HepG2 (cell line): ENCODE measurements around the gene ASCC2. TPM values are rescaled to one million over a fixed set of nuclear protein-coding genes. Genes with fewer than 3 reads are reported as not detected.

Experiments
- BRF2 ChIP-seq: sonication (generic); formaldehyde crosslinking; IDR thresholded peaks from 2 replicates; pipeline ENCODE4 v1.8.1; 2022; ENCODE audit warnings: mild to moderate bottlenecking, missing genetic modification reagents
- ELF4 ChIP-seq: sonication (generic); formaldehyde crosslinking; IDR thresholded peaks from 2 replicates; pipeline ENCODE4 v1.5.0; 2020; ENCODE audit warnings: missing genetic modification reagents, mild to moderate bottlenecking, moderate library complexity, borderline replicate concordance
- GATA4 ChIP-seq: sonication (generic); IDR thresholded peaks from 2 replicates; pipeline ENCODE4 v1.6.1; 2016; ENCODE audit warnings: antibody characterized with exemption, low read depth, borderline replicate concordance
- GMEB1 ChIP-seq: sonication (generic); formaldehyde crosslinking; IDR thresholded peaks from 2 replicates; pipeline ENCODE4 v1.5.1; 2020; ENCODE audit warnings: missing genetic modification reagents, mild to moderate bottlenecking, borderline replicate concordance
- HDAC2 ChIP-seq: sonication (generic); formaldehyde crosslinking; IDR thresholded peaks from 2 replicates; pipeline ENCODE4 v1.4.0; 2020; ENCODE audit warnings: missing genetic modification reagents
- HNF1B ChIP-seq: sonication (generic); formaldehyde crosslinking; IDR thresholded peaks from 2 replicates; pipeline ENCODE4 v1.5.1; 2020; ENCODE audit warnings: mild to moderate bottlenecking, moderate library complexity, missing genetic modification reagents
- NFKB2 ChIP-seq: sonication (generic); formaldehyde crosslinking; IDR thresholded peaks from 2 replicates; pipeline ENCODE4 v1.4.0; 2020; ENCODE audit warnings: missing genetic modification reagents, borderline replicate concordance
- RARA ChIP-seq: IDR thresholded peaks from 2 replicates; pipeline ENCODE4 v1.6.1; 2016; ENCODE audit warnings: missing genetic modification reagents, missing compliant biosample characterization
- ZBTB4 ChIP-seq: sonication (generic); formaldehyde crosslinking; IDR thresholded peaks from 2 replicates; pipeline ENCODE4 v1.4.0; 2020; ENCODE audit warnings: missing genetic modification reagents, mild to moderate bottlenecking, borderline replicate concordance
- ZNF501 ChIP-seq: sonication (generic); formaldehyde crosslinking; IDR thresholded peaks from 2 replicates; pipeline ENCODE4 v1.5.1; 2020; ENCODE audit warnings: mild to moderate bottlenecking, moderate library complexity, missing genetic modification reagents
- ZNF567 ChIP-seq: sonication (generic); formaldehyde crosslinking; IDR thresholded peaks from 2 replicates; pipeline ENCODE4 v1.8.1; 2023; ENCODE audit warnings: mild to moderate bottlenecking, missing genetic modification reagents, borderline replicate concordance
- ZNF788 ChIP-seq: sonication (generic); formaldehyde crosslinking; IDR thresholded peaks from 2 replicates; pipeline ENCODE4 v1.5.0; 2020; ENCODE audit warnings: mild to moderate bottlenecking, missing genetic modification reagents, borderline replicate concordance
- ZSCAN31 ChIP-seq: sonication (generic); formaldehyde crosslinking; IDR thresholded peaks from 2 replicates; pipeline ENCODE4 v1.5.0; 2020; ENCODE audit warnings: low read depth, mild to moderate bottlenecking, missing genetic modification reagents
- polyA plus RNA-seq, 8 experiments: library from polyadenylated mRNA; depleted of rRNA in 3 of 8; stranded (reverse) in 7 of 8; unstranded in 1 of 8; fragments of >200 nt; fragmentation: Illumina TruSeq in 4 of 8; extraction: Trizol in 4 of 8; gene quantifications; 2 replicates each; pipeline versions ENCODE4 v1.2.1 to v1.2.3, GENCODE V29; 2011 to 2016; ENCODE audit warnings: low read depth in 4 of 8, missing spikeins in 1 of 8, mixed read lengths in 1 of 8; ENCODE audit not compliant: insufficient read depth in 1 of 8
- total RNA-seq, 5 experiments: library from RNA; depleted of rRNA; stranded (reverse); fragments of >200 nt; fragmentation: Illumina TruSeq; extraction: Trizol; gene quantifications; 2 replicates each; pipeline ENCODE4 v1.2.3, GENCODE V29; 2016; ENCODE audit warnings: low read depth in 1 of 5
- TF ChIP-seq, protein P1 (sequence below): sonication (generic); formaldehyde crosslinking; IDR thresholded peaks from 2 replicates; pipeline ENCODE4 v1.9.0; 2021; ENCODE audit warnings: missing genetic modification reagents, mild to moderate bottlenecking, borderline replicate concordance
- TF ChIP-seq, protein P2 (sequence below): sonication (generic); formaldehyde crosslinking; IDR thresholded peaks from 2 replicates; pipeline ENCODE4 v1.4.0; 2020; ENCODE audit warnings: missing genetic modification reagents, mild to moderate bottlenecking, borderline replicate concordance

The ASCC2 gene
- total and polyA plus RNA-seq, 2 of the 13 experiments (the other 11 are each of a cell fraction or from before 2014, with no cell fraction given) = 26.2 to 26.3 TPM

DNA sequence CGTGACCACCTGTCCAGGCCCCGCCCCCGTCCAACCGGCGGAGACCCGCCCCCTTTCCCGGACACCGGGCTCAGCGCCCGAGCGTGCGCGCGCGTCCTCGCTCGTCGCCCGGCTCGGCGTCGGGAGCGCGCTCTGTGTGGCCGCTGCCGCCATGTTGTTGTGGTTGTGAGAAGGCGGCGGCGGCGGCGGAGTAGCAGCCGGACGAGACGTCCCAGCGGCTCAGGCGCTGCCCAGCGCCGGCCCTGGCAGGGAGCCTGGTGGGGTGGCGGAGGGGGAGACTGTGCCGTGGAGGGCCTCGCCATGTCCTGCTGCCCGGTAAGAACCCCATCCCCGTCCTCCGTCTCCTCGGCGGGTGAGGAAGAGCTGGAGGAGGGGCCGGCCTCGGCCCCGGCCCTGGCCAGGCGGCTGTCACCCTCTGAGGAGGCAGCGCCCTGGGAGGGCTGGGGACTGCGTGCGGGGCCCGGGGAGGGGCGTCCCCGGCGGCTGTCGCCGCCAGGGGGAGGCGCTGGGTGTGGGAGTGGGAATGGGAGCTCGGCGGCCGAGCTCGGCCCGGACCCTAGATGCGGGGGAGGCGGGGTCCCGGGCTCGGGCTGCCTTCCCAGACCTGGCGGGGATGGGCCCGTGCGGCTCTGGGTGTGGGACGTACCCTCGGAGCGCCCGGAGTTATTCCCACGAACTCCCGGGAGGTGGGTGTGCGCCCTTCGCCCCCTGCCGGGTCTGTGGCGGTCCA lies 45.1 kb upstream of the ASCC2 start, which contains the start of gene MTMR3 (continued):
- TF ChIP-seq, protein P1, sequence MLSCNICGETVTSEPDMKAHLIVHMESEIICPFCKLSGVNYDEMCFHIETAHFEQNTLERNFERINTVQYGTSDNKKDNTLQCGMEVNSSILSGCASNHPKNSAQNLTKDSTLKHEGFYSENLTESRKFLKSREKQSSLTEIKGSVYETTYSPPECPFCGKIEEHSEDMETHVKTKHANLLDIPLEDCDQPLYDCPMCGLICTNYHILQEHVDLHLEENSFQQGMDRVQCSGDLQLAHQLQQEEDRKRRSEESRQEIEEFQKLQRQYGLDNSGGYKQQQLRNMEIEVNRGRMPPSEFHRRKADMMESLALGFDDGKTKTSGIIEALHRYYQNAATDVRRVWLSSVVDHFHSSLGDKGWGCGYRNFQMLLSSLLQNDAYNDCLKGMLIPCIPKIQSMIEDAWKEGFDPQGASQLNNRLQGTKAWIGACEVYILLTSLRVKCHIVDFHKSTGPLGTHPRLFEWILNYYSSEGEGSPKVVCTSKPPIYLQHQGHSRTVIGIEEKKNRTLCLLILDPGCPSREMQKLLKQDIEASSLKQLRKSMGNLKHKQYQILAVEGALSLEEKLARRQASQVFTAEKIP (CRISPR knock-in tag) = no peak
- TF ChIP-seq BRF2 (CRISPR knock-in tag) = no peak
- TF ChIP-seq ZBTB4 (CRISPR knock-in tag) = no peak
- TF ChIP-seq, protein P2, sequence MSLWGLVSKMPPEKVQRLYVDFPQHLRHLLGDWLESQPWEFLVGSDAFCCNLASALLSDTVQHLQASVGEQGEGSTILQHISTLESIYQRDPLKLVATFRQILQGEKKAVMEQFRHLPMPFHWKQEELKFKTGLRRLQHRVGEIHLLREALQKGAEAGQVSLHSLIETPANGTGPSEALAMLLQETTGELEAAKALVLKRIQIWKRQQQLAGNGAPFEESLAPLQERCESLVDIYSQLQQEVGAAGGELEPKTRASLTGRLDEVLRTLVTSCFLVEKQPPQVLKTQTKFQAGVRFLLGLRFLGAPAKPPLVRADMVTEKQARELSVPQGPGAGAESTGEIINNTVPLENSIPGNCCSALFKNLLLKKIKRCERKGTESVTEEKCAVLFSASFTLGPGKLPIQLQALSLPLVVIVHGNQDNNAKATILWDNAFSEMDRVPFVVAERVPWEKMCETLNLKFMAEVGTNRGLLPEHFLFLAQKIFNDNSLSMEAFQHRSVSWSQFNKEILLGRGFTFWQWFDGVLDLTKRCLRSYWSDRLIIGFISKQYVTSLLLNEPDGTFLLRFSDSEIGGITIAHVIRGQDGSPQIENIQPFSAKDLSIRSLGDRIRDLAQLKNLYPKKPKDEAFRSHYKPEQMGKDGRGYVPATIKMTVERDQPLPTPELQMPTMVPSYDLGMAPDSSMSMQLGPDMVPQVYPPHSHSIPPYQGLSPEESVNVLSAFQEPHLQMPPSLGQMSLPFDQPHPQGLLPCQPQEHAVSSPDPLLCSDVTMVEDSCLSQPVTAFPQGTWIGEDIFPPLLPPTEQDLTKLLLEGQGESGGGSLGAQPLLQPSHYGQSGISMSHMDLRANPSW (CRISPR knock-in tag) = no peak
- peak; percentile 13; the same call in 1 of the 2 replicates for TF ChIP-seq HNF1B
- no peak for TF ChIP-seq ZNF567 (CRISPR knock-in tag)
- no peak for TF ChIP-seq NFKB2 (CRISPR knock-in tag)
- peak; percentile 73 for TF ChIP-seq ZNF501 (CRISPR knock-in tag)
- TF ChIP-seq ZNF788 (CRISPR knock-in tag) = peak; percentile 61; the same call in 1 of the 2 replicates
- peak; percentile 73 for TF ChIP-seq GMEB1 (CRISPR knock-in tag)
- TF ChIP-seq ZSCAN31 (CRISPR knock-in tag) = no peak
- no peak for TF ChIP-seq ELF4 (CRISPR knock-in tag)
- no peak for TF ChIP-seq RARA (CRISPR knock-in tag)
- peak; percentile 45; the same call in 1 of the 2 replicates for TF ChIP-seq GATA4
- TF ChIP-seq HDAC2 = no peak; the same call in 1 of the 2 replicates
